DOHH2 (cell line): ENCODE data around the gene UCHL3.

Source experiments
- CTCF ChIP-seq: fragments of 200-600 bp; sonication (generic); IDR thresholded peaks from one replicate; pipeline ENCODE4 v1.5.1; 2014; ENCODE audit warnings: antibody characterized with exemption, mild to moderate bottlenecking, low read depth, low read length; ENCODE audit not compliant: poor library complexity, severe bottlenecking
- EZH2phosphoT487 ChIP-seq: fragments of 200-600 bp; sonication (generic); IDR thresholded peaks from 2 replicates; pipeline ENCODE4 v1.6.1; 2017; ENCODE audit warnings: borderline replicate concordance, mild to moderate bottlenecking, antibody characterized with exemption, low read length, moderate library complexity, mixed read lengths

DNA sequence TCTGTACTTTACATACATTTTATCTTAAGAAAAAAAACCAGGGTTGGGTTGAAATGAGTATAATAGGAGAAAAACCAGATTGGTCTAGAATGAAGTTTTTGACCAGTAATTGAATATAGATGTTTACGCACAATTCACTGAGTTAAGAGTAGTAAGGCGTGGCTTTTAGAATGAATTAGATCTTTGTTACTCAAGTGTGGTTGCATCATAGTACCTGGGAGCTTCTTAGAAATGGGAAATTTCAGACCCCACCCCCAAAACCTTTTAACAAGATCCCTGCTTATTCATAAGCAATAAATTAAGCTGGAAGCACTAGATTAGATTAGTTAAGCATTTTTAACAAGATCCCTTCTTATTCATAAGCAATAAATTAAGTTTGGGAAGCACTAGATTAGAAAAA, 57.9 kb downstream of the UCHL3 start:
- TF ChIP-seq CTCF (no peak), EZH2phosphoT487 (no peak)
